Kidney (tissue), 14 donors: Measurements from ENCODE around the gene MAGEB17. TPM values are rescaled to one million over a fixed set of nuclear protein-coding genes. Genes with fewer than 3 reads are reported as not detected.

Experiments
- DNase-seq, 5 donors: peaks; one replicate each; pipeline ENCODE4 v3.0.0-alpha.2; 2013 to 2020
- FAIRE-seq: peaks from 2 replicates; lab custom pipeline; 2012; peaks lifted over from hg19 to GRCh38; lab: Jason Lieb, UNC
- H3K27ac ChIP-seq, 2 donors: one replicate each; pipeline ENCODE4 v1.7.0; 2013; ENCODE audit warnings: low read depth in 2 of 2, low read length in 2 of 2, inconsistent platforms in 1 of 2
- H3K27me3 ChIP-seq: one replicate; pipeline ENCODE4 v1.7.1; 2013; ENCODE audit warnings: low read length, inconsistent platforms; ENCODE audit not compliant: control insufficient read depth, insufficient read depth
- H3K36me3 ChIP-seq, 3 donors: one replicate each; pipeline versions ENCODE4 v1.7.0 to v1.7.1; 2013; ENCODE audit warnings: low read length in 3 of 3, control low read depth in 1 of 3, inconsistent platforms in 1 of 3; ENCODE audit not compliant: insufficient read depth in 3 of 3, control insufficient read depth in 2 of 3
- H3K4me1 ChIP-seq, 3 donors: one replicate each; pipeline versions ENCODE4 v1.7.0 to v1.7.1; 2013; ENCODE audit warnings: low read length in 3 of 3, inconsistent platforms in 1 of 3, low read depth in 1 of 3; ENCODE audit not compliant: control insufficient read depth in 2 of 3, insufficient read depth in 2 of 3
- H3K4me3 ChIP-seq, 3 donors: one replicate each; pipeline versions ENCODE4 v1.7.0 to v1.8.1; 2013; ENCODE audit warnings: low read length in 3 of 3, control low read depth in 1 of 3, inconsistent platforms in 1 of 3
- H3K9ac ChIP-seq, 3 donors: one replicate each; pipeline versions ENCODE4 v1.7.0 to v1.7.1; 2013; ENCODE audit warnings: low read length in 3 of 3, control low read depth in 1 of 3, inconsistent platforms in 1 of 3
- H3K9me3 ChIP-seq, 3 donors: one replicate each; pipeline versions ENCODE4 v1.7.0 to v1.7.1; 2013; ENCODE audit warnings: low read length in 3 of 3, control low read depth in 1 of 3, inconsistent platforms in 1 of 3; ENCODE audit not compliant: control insufficient read depth in 2 of 3, insufficient read depth in 1 of 3
- CTCF ChIP-seq: IDR thresholded peaks from 3 replicates; pipeline ENCODE4 v1.5.1; 2012; ENCODE audit warnings: mild to moderate bottlenecking, moderate library complexity, borderline replicate concordance; ENCODE audit not compliant: insufficient read depth; ENCODE audit errors: extremely low read depth
- intact Hi-C: fragments of 100-400 bp; cut with DNase I; formaldehyde crosslinking; loops from one replicate; pipeline ENCODE4 v1.11.1; 2022
- polyA plus RNA-seq: library from polyadenylated mRNA; stranded (reverse); fragments of 350-450 nt; fragmentation: Illumina TruSeq; extraction: RNeasy Lipid Tissue Mini Kit (QIAGEN cat#74804); gene quantifications from one replicate; pipeline ENCODE4 v1.2.3, GENCODE V29; 2014; ENCODE audit warnings: low read depth, low replicate concordance; ENCODE audit not compliant: insufficient read depth
- total RNA-seq: library from RNA; stranded (reverse); fragmentation: NEBNext Ultra II Directional; extraction: Animal tissue kit (Norgen Biotek cat#: 25700); gene quantifications from one replicate; pipeline ENCODE4 v1.2.1, GENCODE V29; 2021
- donor health status: control.
- donor health status: control.
- donor health status: control.
- donor health status: control.
- donor health status: control.
- donor health status: DM: yes; HTN: yes; CAD: no.
- donor health status: Normal renal cell carcinoma (clear cell type).

The MAGEB17 gene
- total and polyA plus RNA-seq, 2 donors from 2014 or later = not detected

- no peak overlapping the region for H3K4me3 ChIP-seq
- no peak overlapping the region for H3K9ac ChIP-seq
- no peak for TF ChIP-seq CTCF
- intact Hi-C loops = no loop called here
- FAIRE-seq (no peak), DNase-seq (no peak)
- peaks cover 3% of the 10 kb centered on the region for H3K27me3 ChIP-seq
- no peaks in the 10 kb centered on the region for H3K9me3 ChIP-seq
- H3K27ac ChIP-seq = no peak overlapping the region
- no peaks in the 10 kb centered on the region for H3K4me1 ChIP-seq
- H3K36me3 ChIP-seq = no peaks in the 10 kb centered on the region
These were observed 18.4 kb upstream of the MAGEB17 start for GRCh38 chrX:16148896-16149295.

GRCh38 chrX:16155581-16156096, 11.6 kb upstream of the MAGEB17 start:
- no peak overlapping the region for H3K27ac ChIP-seq
- no peak for DNase-seq
- intact Hi-C loops = no loop called here
- FAIRE-seq = no peak
- no peaks in the 10 kb centered on the region for H3K9me3 ChIP-seq
- no peaks in the 10 kb centered on the region for H3K36me3 ChIP-seq
- H3K9ac ChIP-seq = no peak overlapping the region
- no peak for TF ChIP-seq CTCF
- H3K4me3 ChIP-seq = no peak overlapping the region
- no peaks in the 10 kb centered on the region for H3K4me1 ChIP-seq
- H3K27me3 ChIP-seq = peaks cover 6% of the 10 kb centered on the region

GRCh38 chrX:16156692-16157331, 10.5 kb upstream of the MAGEB17 start:
- no peak overlapping the region for H3K9ac ChIP-seq
- TF ChIP-seq CTCF = no peak
- H3K27me3 ChIP-seq = peaks cover 6% of the 10 kb centered on the region
- no peaks in the 10 kb centered on the region for H3K9me3 ChIP-seq
- no peak for FAIRE-seq
- DNase-seq = no peak
- no peak overlapping the region for H3K4me3 ChIP-seq
- H3K27ac ChIP-seq = no peak overlapping the region
- H3K4me1 ChIP-seq = no peaks in the 10 kb centered on the region
- intact Hi-C loops = no loop called here
- no peaks in the 10 kb centered on the region for H3K36me3 ChIP-seq
